IMR-90 (cell line): ENCODE results near the gene ALOXE3. TPM values are rescaled to one million over a fixed set of nuclear protein-coding genes. Genes with fewer than 3 reads are reported as not detected.

Source experiments
- ATAC-seq: fragments of 200-7000 bp; cut with Tn5 transposase; 2 replicates; pipeline ENCODE4 v1.9.1; 2020; ENCODE audit warnings: low read depth, mild to moderate bottlenecking, moderate library complexity
- BruUV-seq: library from RNA; stranded (reverse); fragments of 400-500 nt; replicated peaks from 2 replicates; lab custom pipeline; 2021; lab: Mats Ljungman, UMichigan
- CTCF ChIA-PET: fragments of 300-600 bp; formaldehyde crosslinking; extraction: SDS; loops from one replicate; lab custom pipeline; 2021; ENCODE audit warnings: antibody characterized with exemption; lab: Yijun Ruan, JAX
- POLR2A ChIA-PET: fragments of 300-600 bp; sonication (Branson Sonifier 250); formaldehyde crosslinking; loops from one replicate; lab custom pipeline; 2022; ENCODE audit warnings: antibody characterized with exemption; ENCODE audit not compliant: unreplicated experiment; lab: Charles Lee
- DNase-seq: peaks from one replicate; pipeline ENCODE4 v3.0.0; 2013
- H2AFZ ChIP-seq: replicated peaks from 2 replicates; pipeline ENCODE3; 2013; ENCODE audit warnings: low read length, mild to moderate bottlenecking; ENCODE audit not compliant: poor library complexity
- H2AK5ac ChIP-seq: 2 replicates; pipeline ENCODE4 v1.6.1; 2013; ENCODE audit warnings: low read depth, low read length, inconsistent platforms
- H2AK9ac ChIP-seq: replicated peaks from 2 replicates; pipeline ENCODE3; 2013; ENCODE audit warnings: mild to moderate bottlenecking, low read depth, low read length, moderate library complexity; ENCODE audit not compliant: poor library complexity
- H2BK120ac ChIP-seq: 2 replicates; pipeline ENCODE4 v1.6.1; 2013; ENCODE audit warnings: low read depth, low read length, inconsistent platforms
- H2BK15ac ChIP-seq: 3 replicates; pipeline ENCODE4 v1.6.1; 2013; ENCODE audit warnings: low read depth, low read length, inconsistent platforms
- H2BK20ac ChIP-seq: 2 replicates; pipeline ENCODE4 v1.6.1; 2013; ENCODE audit warnings: low read depth, mild to moderate bottlenecking, inconsistent platforms, low read length, moderate library complexity
- H2BK5ac ChIP-seq: 2 replicates; pipeline ENCODE4 v1.6.1; 2013; ENCODE audit warnings: mild to moderate bottlenecking, low read depth, low read length, inconsistent platforms; ENCODE audit not compliant: poor library complexity, severe bottlenecking
- H3K14ac ChIP-seq: replicated peaks from 2 replicates; pipeline ENCODE4 v1.6.1; 2013; ENCODE audit warnings: low read depth, low read length, inconsistent platforms
- H3K18ac ChIP-seq: 2 replicates; pipeline ENCODE4 v1.6.1; 2013; ENCODE audit warnings: low read depth, low read length, control low read depth
- H3K23ac ChIP-seq: 2 replicates; pipeline ENCODE4 v1.6.1; 2013; ENCODE audit warnings: low read depth, low read length, inconsistent platforms
- H3K27ac ChIP-seq: 2 replicates; pipeline ENCODE4 v1.5.1; 2013; ENCODE audit warnings: mild to moderate bottlenecking, control low read depth, low read length; ENCODE audit not compliant: insufficient read depth
- H3K27me3 ChIP-seq: 2 replicates; pipeline ENCODE4 v1.6.1; 2013; ENCODE audit warnings: low read length; ENCODE audit not compliant: control insufficient read depth, insufficient read depth
- H3K36me3 ChIP-seq: 2 replicates; pipeline ENCODE4 v1.6.1; 2013; ENCODE audit warnings: low read length, mixed read lengths; ENCODE audit not compliant: control insufficient read depth, insufficient read depth
- H3K4ac ChIP-seq: 2 replicates; pipeline ENCODE4 v1.6.1; 2013; ENCODE audit warnings: low read depth, low read length, inconsistent platforms
- H3K4me1 ChIP-seq: 2 replicates; pipeline ENCODE4 v1.6.1; 2013; ENCODE audit warnings: low read length, mixed read lengths; ENCODE audit not compliant: control insufficient read depth, insufficient read depth
- H3K4me2 ChIP-seq: 2 replicates; pipeline ENCODE4 v1.6.1; 2013; ENCODE audit warnings: low read depth, mild to moderate bottlenecking, control low read depth, low read length, moderate library complexity
- H3K4me3 ChIP-seq: 2 replicates; pipeline ENCODE4 v1.5.1; 2013; ENCODE audit warnings: low read depth, mild to moderate bottlenecking, control low read depth, low read length, moderate library complexity; ENCODE audit not compliant: insufficient read depth
- H3K56ac ChIP-seq: 2 replicates; pipeline ENCODE4 v1.6.1; 2013; ENCODE audit warnings: low read length, inconsistent platforms; ENCODE audit not compliant: insufficient read depth; ENCODE audit errors: extremely low read depth
- H3K79me1 ChIP-seq, 2 experiments: 2 replicates each; pipeline ENCODE4 v1.6.1; 2013; ENCODE audit warnings: low read length in 2 of 2, inconsistent platforms in 1 of 2, low read depth in 1 of 2
- H3K9ac ChIP-seq: 2 replicates; pipeline ENCODE4 v1.6.1; 2013; ENCODE audit warnings: low read depth, low read length, control low read depth
- H3K9me1 ChIP-seq: 2 replicates; pipeline ENCODE4 v1.6.1; 2013; ENCODE audit warnings: low read length, inconsistent platforms; ENCODE audit not compliant: insufficient read depth
- H3K9me3 ChIP-seq: 2 replicates; pipeline ENCODE4 v1.6.1; 2013; ENCODE audit warnings: low read length; ENCODE audit not compliant: control insufficient read depth, insufficient read depth
- H4K20me1 ChIP-seq: 2 replicates; pipeline ENCODE4 v1.6.1; 2013; ENCODE audit warnings: low read length, inconsistent platforms; ENCODE audit not compliant: insufficient read depth
- H4K5ac ChIP-seq: 2 replicates; pipeline ENCODE4 v1.6.1; 2013; ENCODE audit warnings: mild to moderate bottlenecking, low read depth, low read length, control low read depth
- H4K8ac ChIP-seq, 2 experiments: 2 replicates each; pipeline ENCODE4 v1.6.1; 2013; ENCODE audit warnings: low read depth in 2 of 2, low read length in 2 of 2, control low read depth in 1 of 2, inconsistent platforms in 1 of 2
- H4K91ac ChIP-seq: 2 replicates; pipeline ENCODE4 v1.6.1; 2013; ENCODE audit warnings: low read depth, low read length, inconsistent platforms; ENCODE audit not compliant: insufficient read depth
- MAFK ChIP-seq: IDR thresholded peaks from 2 replicates; pipeline ENCODE4 v1.6.1; 2012; ENCODE audit warnings: low read depth, low read length, improper control_type of control experiment
- WGBS, 2 experiments: methylation state at CpG; one replicate each; pipeline versions ENCODE4 v1.1.5 to v1.1.7; 2013; ENCODE audit warnings: missing lambda C conversion rate in 2 of 2; ENCODE audit not compliant: insufficient read length in 1 of 2; ENCODE audit errors: extremely low coverage in 2 of 2; 5-methylcytosine and 5-hydroxymethylcytosine counted together
- dilution Hi-C: fragments of 300-500 bp; cut with HindIII; formaldehyde crosslinking; loops from one replicate; pipeline ENCODE4 v1.14.3; 2018; ENCODE audit warnings: low sequenced_read_pairs; ENCODE audit not compliant: unreplicated experiment
- in situ Hi-C: fragments of 300-500 bp; cut with MboI; formaldehyde crosslinking; loops from 3 replicates; pipeline ENCODE4 v1.14.3; 2019; ENCODE audit warnings: low sequenced_read_pairs, inconsistent platforms, mixed read lengths
- intact Hi-C: fragments of 100-400 bp; cut with micrococcal nuclease; formaldehyde crosslinking; loops from 2 replicates; pipeline ENCODE4 v1.10.0; 2022
- polyA plus RNA-seq, 3 experiments: library from polyadenylated mRNA; depleted of rRNA; stranded (reverse); fragments of >200 nt; gene quantifications; 2 replicates each; pipeline ENCODE4 v1.2.3, GENCODE V29; 2012; ENCODE audit warnings: low replicate concordance in 1 of 3
- total RNA-seq: library from RNA; depleted of rRNA; stranded (reverse); fragments of >200 nt; gene quantifications from 2 replicates; pipeline ENCODE4 v1.2.3, GENCODE V29; 2012

The ALOXE3 gene
- total and polyA plus RNA-seq, 2 of the 4 experiments (the other 2 are of a cell fraction) = under 0.01 to 0.26 TPM

DNA sequence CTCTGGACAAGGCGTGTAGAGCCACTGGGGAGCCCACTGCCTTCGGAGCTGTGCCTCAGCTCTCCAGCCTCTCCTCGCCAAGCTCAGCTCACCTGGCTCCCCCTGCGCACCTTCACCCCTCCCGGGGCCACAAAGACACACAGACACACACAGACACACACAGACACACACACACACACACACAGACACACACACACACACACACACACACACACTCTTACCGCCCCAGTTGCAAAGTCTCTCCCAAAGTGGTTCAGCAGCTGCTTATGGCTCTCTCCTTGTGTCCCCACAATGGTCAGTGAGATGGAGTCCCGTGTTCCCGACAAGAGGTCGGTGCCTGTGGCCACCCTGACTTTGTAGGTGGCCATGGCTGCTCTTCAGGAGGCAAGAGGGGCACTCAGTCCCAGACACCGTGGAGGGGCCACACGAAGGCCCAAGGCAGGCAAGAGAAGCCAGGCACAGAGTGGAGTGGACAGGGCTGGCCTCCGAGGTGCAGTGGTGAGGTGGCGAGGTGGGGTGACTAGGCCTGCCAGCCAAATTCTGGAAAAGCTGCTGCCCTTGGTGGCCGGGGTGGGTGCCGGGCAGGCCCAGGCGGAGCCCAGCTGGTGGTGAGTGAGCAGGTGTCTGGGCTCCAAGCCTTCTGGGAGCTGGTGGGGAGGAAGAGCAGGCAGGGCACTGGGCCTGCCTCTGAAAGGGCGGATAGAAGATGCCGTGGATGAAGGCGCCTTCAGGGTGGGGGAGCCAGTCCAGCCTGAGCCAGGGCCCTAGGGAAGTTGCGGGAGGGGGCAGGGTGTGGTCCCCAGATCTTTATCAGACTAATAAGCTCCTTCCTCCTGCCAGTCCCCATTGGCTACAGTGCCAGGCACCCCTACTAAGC lies 31.0 kb downstream of the ALOXE3 start, which contains the start of gene ALOX12B:
Gene ALOX12B (minus strand): TSS at position 642 of the 877 bp plus-strand sequence. CDS start 274 bp downstream, at position 368.
- in situ Hi-C loops = loop anchor here (25.0 kb wide), 2 partner anchors 225 to 675 kb away; partner anchors contain the start of genes ARHGEF15 and SPDYE4
- ATAC-seq (no peak), DNase-seq (no peak)
- H4K8ac ChIP-seq = no peak within 1 kb of the TSS
- no peak within 1 kb of the TSS for H2BK120ac ChIP-seq
- H2BK5ac ChIP-seq = no peak within 1 kb of the TSS
- H3K23ac ChIP-seq = no peak within 1 kb of the TSS
- H3K9me3 ChIP-seq = no peaks in the 10 kb centered on the region
- no peak within 1 kb of the TSS for H3K56ac ChIP-seq
- no peak within 1 kb of the TSS for H4K5ac ChIP-seq
- H3K27ac ChIP-seq = no peak within 1 kb of the TSS
- H3K79me1 ChIP-seq = no peaks in the 10 kb centered on the region
- POLR2A ChIA-PET = no interaction called here
- no peak within 1 kb of the TSS for H2AFZ ChIP-seq
- no peaks in the 10 kb centered on the region for H3K9me1 ChIP-seq
- no peaks in the 10 kb centered on the region for H3K4me1 ChIP-seq
- H3K4me2 ChIP-seq = no peak within 1 kb of the TSS
- no peak within 1 kb of the TSS for H3K4me3 ChIP-seq
- H3K27me3 ChIP-seq = peaks cover 75% of the 10 kb centered on the region
- H3K14ac ChIP-seq = no peak within 1 kb of the TSS
- H3K36me3 ChIP-seq = no peaks in the 10 kb centered on the region
- H3K4ac ChIP-seq = no peak within 1 kb of the TSS
- no TSS peak for BruUV-seq
- no peak within 1 kb of the TSS for H2BK15ac ChIP-seq
- H3K18ac ChIP-seq = no peak within 1 kb of the TSS
- no peak within 1 kb of the TSS for H4K91ac ChIP-seq
- TF ChIP-seq MAFK = no peak
- CTCF ChIA-PET = no interaction called here
- no peak within 1 kb of the TSS for H2AK9ac ChIP-seq
- dilution Hi-C loops = no loop called here
- WGBS, 2 experiments = 57% methylated on average over 9 of the region's 20 CpGs; no CpG with 5 or more reads in 1 of the 2 experiments
- H4K20me1 ChIP-seq = no peaks in the 10 kb centered on the region
- intact Hi-C loops = no loop called here
- no peak within 1 kb of the TSS for H2AK5ac ChIP-seq
- no peak within 1 kb of the TSS for H3K9ac ChIP-seq
- H2BK20ac ChIP-seq = no peak within 1 kb of the TSS
